HepG2 (cell line): ENCODE data around the gene PPP1R9B. TPM values are rescaled to one million over a fixed set of nuclear protein-coding genes. Genes with fewer than 3 reads are reported as not detected.

Experiments used
- AGO1 ChIP-seq: fragments of 200-400 bp; formaldehyde crosslinking; IDR thresholded peaks from 2 replicates; pipeline ENCODE4 v1.6.1; 2017; ENCODE audit warnings: mild to moderate bottlenecking, low read depth, low read length, moderate library complexity; ENCODE audit not compliant: poor library complexity, severe bottlenecking
- ARNT ChIP-seq: fragments of 450-650 bp; IDR thresholded peaks from 2 replicates; pipeline ENCODE4 v1.6.1; 2017
- ELF1 ChIP-seq: sonication (generic); formaldehyde crosslinking; IDR thresholded peaks from 2 replicates; pipeline ENCODE4 v1.4.0; 2020; ENCODE audit warnings: missing genetic modification reagents
- HOXA5 ChIP-seq: sonication (generic); formaldehyde crosslinking; IDR thresholded peaks from 2 replicates; pipeline ENCODE4 v1.4.0; 2020; ENCODE audit warnings: missing genetic modification reagents
- KDM3A ChIP-seq: IDR thresholded peaks from 2 replicates; pipeline ENCODE4 v1.6.1; 2018; ENCODE audit warnings: low read depth, missing compliant biosample characterization
- MAFF ChIP-seq: IDR thresholded peaks from 2 replicates; pipeline ENCODE4 v1.6.1; 2011; ENCODE audit warnings: low read depth, low read length, improper control_type of control experiment
- NR2F6 ChIP-seq, 2 experiments: IDR thresholded peaks; 2 replicates each; pipeline ENCODE4 v1.6.1; 2016; ENCODE audit warnings: antibody characterized with exemption in 1 of 2, mild to moderate bottlenecking in 1 of 2
- RFXAP ChIP-seq: sonication (generic); formaldehyde crosslinking; IDR thresholded peaks from 2 replicates; pipeline ENCODE4 v1.4.0; 2020; ENCODE audit warnings: missing genetic modification reagents, borderline replicate concordance
- SP140L ChIP-seq: sonication (generic); formaldehyde crosslinking; IDR thresholded peaks from 2 replicates; pipeline ENCODE4 v1.4.0; 2020; ENCODE audit warnings: missing genetic modification reagents, borderline replicate concordance
- SP4 ChIP-seq: sonication (generic); formaldehyde crosslinking; IDR thresholded peaks from 2 replicates; pipeline ENCODE4 v1.8.1; 2023; ENCODE audit warnings: mild to moderate bottlenecking, missing genetic modification reagents
- TOPORS ChIP-seq: sonication (generic); formaldehyde crosslinking; IDR thresholded peaks from 2 replicates; pipeline ENCODE4 v1.8.0; 2023; ENCODE audit warnings: mild to moderate bottlenecking, missing genetic modification reagents
- ZNF234 ChIP-seq: sonication (generic); formaldehyde crosslinking; conservative IDR thresholded peaks from 2 replicates; pipeline ENCODE4 v1.5.1; 2020; ENCODE audit warnings: mild to moderate bottlenecking, missing genetic modification reagents
- ZNF773 ChIP-seq: sonication (generic); formaldehyde crosslinking; IDR thresholded peaks from 2 replicates; pipeline ENCODE4 v1.4.0; 2020; ENCODE audit warnings: missing genetic modification reagents, borderline replicate concordance
- polyA plus RNA-seq, 8 experiments: library from polyadenylated mRNA; depleted of rRNA in 3 of 8; stranded (reverse) in 7 of 8; unstranded in 1 of 8; fragments of >200 nt; fragmentation: Illumina TruSeq in 4 of 8; extraction: Trizol in 4 of 8; gene quantifications; 2 replicates each; pipeline versions ENCODE4 v1.2.1 to v1.2.3, GENCODE V29; 2011 to 2016; ENCODE audit warnings: low read depth in 4 of 8, missing spikeins in 1 of 8, mixed read lengths in 1 of 8; ENCODE audit not compliant: insufficient read depth in 1 of 8
- total RNA-seq, 5 experiments: library from RNA; depleted of rRNA; stranded (reverse); fragments of >200 nt; fragmentation: Illumina TruSeq; extraction: Trizol; gene quantifications; 2 replicates each; pipeline ENCODE4 v1.2.3, GENCODE V29; 2016; ENCODE audit warnings: low read depth in 1 of 5
- TF ChIP-seq, protein P1 (sequence below): sonication (generic); formaldehyde crosslinking; IDR thresholded peaks from 2 replicates; pipeline ENCODE4 v1.4.0; 2020; ENCODE audit warnings: mild to moderate bottlenecking, missing genetic modification reagents, borderline replicate concordance
- TF ChIP-seq, protein P2 (sequence below): sonication (generic); formaldehyde crosslinking; IDR thresholded peaks from 2 replicates; pipeline ENCODE4 v1.4.0; 2020; ENCODE audit warnings: missing genetic modification reagents
- TF ChIP-seq, protein P3 (sequence below): sonication (generic); formaldehyde crosslinking; IDR thresholded peaks from 2 replicates; pipeline ENCODE4 v1.5.1; 2020; ENCODE audit warnings: mild to moderate bottlenecking, missing genetic modification reagents, borderline replicate concordance

Gene PPP1R9B
- total and polyA plus RNA-seq, 2 of the 13 experiments (the other 11 are each of a cell fraction or from before 2014, with no cell fraction given): 9.4 to 15.8 TPM

DNA sequence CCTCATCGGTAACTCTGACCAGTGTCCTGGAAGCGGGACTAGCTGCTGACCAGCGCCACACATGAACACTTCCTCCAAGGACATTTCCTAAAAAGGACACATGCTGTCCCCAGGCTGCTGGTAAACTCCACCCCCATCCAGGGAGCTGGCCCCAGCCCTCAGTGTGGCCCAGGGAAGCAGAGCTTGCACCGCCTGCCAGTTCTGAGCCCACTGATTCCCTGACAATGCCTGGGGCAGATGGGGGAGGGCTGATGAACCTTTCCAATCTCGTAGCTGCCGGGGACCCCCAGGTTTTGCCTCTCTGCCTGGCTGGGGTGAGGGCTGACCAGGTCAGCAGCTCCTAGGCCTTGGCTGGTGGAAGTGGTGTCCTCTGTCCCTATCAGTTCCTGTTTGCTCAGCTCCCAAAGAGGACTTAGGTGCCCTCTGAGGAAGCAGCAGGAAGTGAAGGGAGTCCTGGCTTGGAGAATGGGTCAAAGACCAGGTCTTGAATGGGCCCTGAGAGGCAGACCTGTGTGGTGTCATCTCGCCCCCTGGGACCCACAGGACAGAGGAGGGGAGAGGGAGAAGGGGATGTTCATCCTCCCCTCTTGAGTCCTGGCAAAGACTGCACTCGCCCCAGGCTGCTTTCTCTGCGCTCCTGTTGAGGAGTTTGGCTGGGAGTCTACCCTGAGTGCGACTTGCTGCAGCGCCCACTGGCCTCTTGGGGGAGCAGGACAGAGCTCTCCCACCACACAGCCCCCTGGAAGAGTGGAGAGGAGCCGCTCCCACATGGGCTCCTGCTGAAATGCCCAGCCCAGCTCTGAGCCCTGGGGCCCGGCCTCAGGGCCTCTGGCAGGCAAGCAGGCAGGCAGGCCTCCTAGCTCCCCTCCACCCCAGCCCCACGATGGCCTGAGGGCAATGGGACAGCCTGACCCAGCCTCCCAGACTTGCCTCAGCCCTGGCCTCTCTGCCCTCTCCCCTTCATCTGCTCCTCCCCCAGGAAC, 38.5 kb downstream of the PPP1R9B start (continued):
- TF ChIP-seq, protein P1, sequence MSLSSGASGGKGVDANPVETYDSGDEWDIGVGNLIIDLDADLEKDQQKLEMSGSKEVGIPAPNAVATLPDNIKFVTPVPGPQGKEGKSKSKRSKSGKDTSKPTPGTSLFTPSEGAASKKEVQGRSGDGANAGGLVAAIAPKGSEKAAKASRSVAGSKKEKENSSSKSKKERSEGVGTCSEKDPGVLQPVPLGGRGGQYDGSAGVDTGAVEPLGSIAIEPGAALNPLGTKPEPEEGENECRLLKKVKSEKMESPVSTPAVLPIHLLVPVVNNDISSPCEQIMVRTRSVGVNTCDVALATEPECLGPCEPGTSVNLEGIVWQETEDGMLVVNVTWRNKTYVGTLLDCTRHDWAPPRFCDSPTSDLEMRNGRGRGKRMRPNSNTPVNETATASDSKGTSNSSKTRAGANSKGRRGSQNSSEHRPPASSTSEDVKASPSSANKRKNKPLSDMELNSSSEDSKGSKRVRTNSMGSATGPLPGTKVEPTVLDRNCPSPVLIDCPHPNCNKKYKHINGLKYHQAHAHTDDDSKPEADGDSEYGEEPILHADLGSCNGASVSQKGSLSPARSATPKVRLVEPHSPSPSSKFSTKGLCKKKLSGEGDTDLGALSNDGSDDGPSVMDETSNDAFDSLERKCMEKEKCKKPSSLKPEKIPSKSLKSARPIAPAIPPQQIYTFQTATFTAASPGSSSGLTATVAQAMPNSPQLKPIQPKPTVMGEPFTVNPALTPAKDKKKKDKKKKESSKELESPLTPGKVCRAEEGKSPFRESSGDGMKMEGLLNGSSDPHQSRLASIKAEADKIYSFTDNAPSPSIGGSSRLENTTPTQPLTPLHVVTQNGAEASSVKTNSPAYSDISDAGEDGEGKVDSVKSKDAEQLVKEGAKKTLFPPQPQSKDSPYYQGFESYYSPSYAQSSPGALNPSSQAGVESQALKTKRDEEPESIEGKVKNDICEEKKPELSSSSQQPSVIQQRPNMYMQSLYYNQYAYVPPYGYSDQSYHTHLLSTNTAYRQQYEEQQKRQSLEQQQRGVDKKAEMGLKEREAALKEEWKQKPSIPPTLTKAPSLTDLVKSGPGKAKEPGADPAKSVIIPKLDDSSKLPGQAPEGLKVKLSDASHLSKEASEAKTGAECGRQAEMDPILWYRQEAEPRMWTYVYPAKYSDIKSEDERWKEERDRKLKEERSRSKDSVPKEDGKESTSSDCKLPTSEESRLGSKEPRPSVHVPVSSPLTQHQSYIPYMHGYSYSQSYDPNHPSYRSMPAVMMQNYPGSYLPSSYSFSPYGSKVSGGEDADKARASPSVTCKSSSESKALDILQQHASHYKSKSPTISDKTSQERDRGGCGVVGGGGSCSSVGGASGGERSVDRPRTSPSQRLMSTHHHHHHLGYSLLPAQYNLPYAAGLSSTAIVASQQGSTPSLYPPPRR (CRISPR knock-in tag): no peak
- TF ChIP-seq NR2F6 (IDR thresholded peaks at IDR 0.05): peak; percentile 9; the same call in 1 of the 2 replicates
- TF ChIP-seq NR2F6 (CRISPR knock-in tag; IDR thresholded peaks at IDR 0.05): peak; percentile 15; the same call in 1 of the 2 replicates
- TF ChIP-seq MAFF: no peak
- 0 out of 2 replicates have a peak, but pooled peaks have one; percentile 20 for TF ChIP-seq KDM3A (CRISPR knock-in tag)
- TF ChIP-seq ARNT: no peak
- no peak for TF ChIP-seq ZNF773 (CRISPR knock-in tag)
- TF ChIP-seq RFXAP (CRISPR knock-in tag): no peak
- TF ChIP-seq HOXA5 (CRISPR knock-in tag): no peak
- TF ChIP-seq, protein P2, sequence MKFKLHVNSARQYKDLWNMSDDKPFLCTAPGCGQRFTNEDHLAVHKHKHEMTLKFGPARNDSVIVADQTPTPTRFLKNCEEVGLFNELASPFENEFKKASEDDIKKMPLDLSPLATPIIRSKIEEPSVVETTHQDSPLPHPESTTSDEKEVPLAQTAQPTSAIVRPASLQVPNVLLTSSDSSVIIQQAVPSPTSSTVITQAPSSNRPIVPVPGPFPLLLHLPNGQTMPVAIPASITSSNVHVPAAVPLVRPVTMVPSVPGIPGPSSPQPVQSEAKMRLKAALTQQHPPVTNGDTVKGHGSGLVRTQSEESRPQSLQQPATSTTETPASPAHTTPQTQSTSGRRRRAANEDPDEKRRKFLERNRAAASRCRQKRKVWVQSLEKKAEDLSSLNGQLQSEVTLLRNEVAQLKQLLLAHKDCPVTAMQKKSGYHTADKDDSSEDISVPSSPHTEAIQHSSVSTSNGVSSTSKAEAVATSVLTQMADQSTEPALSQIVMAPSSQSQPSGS (CRISPR knock-in tag): 0 out of 2 replicates have a peak, but pooled peaks have one; percentile 6
- no peak for TF ChIP-seq SP140L (CRISPR knock-in tag)
- TF ChIP-seq SP4 (CRISPR knock-in tag): 0 out of 2 replicates have a peak, but pooled peaks have one; percentile 55
- TF ChIP-seq, protein P3, sequence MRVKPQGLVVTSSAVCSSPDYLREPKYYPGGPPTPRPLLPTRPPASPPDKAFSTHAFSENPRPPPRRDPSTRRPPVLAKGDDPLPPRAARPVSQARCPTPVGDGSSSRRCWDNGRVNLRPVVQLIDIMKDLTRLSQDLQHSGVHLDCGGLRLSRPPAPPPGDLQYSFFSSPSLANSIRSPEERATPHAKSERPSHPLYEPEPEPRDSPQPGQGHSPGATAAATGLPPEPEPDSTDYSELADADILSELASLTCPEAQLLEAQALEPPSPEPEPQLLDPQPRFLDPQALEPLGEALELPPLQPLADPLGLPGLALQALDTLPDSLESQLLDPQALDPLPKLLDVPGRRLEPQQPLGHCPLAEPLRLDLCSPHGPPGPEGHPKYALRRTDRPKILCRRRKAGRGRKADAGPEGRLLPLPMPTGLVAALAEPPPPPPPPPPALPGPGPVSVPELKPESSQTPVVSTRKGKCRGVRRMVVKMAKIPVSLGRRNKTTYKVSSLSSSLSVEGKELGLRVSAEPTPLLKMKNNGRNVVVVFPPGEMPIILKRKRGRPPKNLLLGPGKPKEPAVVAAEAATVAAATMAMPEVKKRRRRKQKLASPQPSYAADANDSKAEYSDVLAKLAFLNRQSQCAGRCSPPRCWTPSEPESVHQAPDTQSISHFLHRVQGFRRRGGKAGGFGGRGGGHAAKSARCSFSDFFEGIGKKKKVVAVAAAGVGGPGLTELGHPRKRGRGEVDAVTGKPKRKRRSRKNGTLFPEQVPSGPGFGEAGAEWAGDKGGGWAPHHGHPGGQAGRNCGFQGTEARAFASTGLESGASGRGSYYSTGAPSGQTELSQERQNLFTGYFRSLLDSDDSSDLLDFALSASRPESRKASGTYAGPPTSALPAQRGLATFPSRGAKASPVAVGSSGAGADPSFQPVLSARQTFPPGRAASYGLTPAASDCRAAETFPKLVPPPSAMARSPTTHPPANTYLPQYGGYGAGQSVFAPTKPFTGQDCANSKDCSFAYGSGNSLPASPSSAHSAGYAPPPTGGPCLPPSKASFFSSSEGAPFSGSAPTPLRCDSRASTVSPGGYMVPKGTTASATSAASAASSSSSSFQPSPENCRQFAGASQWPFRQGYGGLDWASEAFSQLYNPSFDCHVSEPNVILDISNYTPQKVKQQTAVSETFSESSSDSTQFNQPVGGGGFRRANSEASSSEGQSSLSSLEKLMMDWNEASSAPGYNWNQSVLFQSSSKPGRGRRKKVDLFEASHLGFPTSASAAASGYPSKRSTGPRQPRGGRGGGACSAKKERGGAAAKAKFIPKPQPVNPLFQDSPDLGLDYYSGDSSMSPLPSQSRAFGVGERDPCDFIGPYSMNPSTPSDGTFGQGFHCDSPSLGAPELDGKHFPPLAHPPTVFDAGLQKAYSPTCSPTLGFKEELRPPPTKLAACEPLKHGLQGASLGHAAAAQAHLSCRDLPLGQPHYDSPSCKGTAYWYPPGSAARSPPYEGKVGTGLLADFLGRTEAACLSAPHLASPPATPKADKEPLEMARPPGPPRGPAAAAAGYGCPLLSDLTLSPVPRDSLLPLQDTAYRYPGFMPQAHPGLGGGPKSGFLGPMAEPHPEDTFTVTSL (CRISPR knock-in tag): 0 out of 2 replicates have a peak, but pooled peaks have one; percentile 35
- TF ChIP-seq ELF1: 0 out of 2 replicates have a peak, but pooled peaks have one; percentile 34
- no peak for TF ChIP-seq ZNF234 (CRISPR knock-in tag)
- TF ChIP-seq AGO1: peak; percentile 52
- no peak for TF ChIP-seq TOPORS (CRISPR knock-in tag)
